Activated CD4-positive, alpha-beta T cell treated with anti-CD3 and anti-CD28 coated beads, Interleukin-2, amount 50 U/mL, for 16 hours (primary cell): ENCODE results near the gene DSCAM.

ENCODE experiments used
- DNase-seq: peaks from one replicate; pipeline ENCODE4 v3.0.0-alpha.2; 2020

Gene DSCAM

DNA sequence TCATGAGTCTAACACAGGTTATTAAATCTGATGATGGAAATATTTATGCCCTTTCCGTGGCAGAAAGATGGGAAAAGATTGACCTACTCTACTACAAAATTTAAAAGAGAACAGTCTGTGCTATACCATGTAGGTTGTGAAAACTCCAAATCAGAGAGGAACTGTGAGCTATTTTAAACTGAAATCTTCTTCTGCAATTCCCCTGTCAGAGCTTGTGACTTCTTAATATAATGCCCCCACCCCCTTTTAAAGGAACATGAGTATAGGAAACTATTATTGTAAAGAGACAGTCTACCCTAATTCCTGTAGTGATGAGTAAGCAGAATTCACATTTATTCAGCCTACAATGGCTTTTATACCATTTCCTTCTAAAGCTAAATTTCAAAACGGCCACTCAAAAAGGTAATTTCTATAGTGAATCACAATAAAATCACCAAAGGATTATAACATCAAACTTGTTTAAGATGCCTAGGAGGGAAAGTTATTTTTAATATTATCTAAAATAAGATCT, 11.7 kb downstream of the DSCAM start:
- DNase-seq: no peak

- DNase-seq: no peak
These were observed 13.8 kb downstream of the DSCAM start for GRCh38 chr21:40833184-40833583.

- no peak for DNase-seq
These were observed 14.6 kb downstream of the DSCAM start for GRCh38 chr21:40832316-40832715.

DNA sequence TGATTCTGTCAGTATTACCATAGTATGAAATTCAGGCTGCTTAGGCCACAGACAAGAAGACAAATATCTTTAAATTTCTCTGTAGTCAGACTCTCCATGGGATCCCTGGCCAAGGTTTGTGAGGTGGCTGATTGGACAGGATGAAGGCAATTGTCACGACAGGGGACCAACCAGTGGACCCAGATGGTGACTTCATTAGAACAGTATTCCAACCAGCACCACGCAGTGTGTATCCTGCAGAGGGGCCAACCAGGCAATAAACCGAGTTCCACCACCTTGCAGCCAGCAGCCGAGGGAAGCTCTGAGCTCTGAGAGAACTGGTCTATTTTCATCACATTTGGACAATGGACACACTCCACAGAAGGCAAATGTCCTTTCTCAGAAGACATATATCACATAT, 16.1 kb downstream of the DSCAM start:
- DNase-seq: no peak

- no peak for DNase-seq
These were observed 17.2 kb downstream of the DSCAM start for GRCh38 chr21:40829791-40830190.

DNA sequence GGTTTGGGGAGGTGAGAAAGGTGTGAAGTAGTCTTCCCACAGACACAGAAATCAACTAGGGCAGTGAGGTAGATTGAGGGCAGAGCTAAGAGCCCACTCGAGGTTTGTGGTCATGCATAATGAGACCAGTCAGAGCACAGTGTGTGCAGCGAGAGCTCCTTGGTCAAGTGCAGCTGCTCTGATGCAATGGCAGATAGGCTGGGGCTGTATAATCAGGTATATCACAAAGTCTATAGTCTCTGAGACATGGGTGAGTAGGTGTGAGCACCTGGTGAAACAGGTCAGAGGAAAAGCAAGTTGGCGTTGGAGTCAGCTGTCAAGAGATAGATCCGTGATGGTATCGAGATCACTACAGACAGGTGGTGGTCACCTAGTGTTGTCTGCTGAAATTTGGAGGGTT, 17.6 kb downstream of the DSCAM start:
- DNase-seq: no peak

- DNase-seq: no peak
These were observed 19.4 kb downstream of the DSCAM start for GRCh38 chr21:40827509-40827908.

DNA sequence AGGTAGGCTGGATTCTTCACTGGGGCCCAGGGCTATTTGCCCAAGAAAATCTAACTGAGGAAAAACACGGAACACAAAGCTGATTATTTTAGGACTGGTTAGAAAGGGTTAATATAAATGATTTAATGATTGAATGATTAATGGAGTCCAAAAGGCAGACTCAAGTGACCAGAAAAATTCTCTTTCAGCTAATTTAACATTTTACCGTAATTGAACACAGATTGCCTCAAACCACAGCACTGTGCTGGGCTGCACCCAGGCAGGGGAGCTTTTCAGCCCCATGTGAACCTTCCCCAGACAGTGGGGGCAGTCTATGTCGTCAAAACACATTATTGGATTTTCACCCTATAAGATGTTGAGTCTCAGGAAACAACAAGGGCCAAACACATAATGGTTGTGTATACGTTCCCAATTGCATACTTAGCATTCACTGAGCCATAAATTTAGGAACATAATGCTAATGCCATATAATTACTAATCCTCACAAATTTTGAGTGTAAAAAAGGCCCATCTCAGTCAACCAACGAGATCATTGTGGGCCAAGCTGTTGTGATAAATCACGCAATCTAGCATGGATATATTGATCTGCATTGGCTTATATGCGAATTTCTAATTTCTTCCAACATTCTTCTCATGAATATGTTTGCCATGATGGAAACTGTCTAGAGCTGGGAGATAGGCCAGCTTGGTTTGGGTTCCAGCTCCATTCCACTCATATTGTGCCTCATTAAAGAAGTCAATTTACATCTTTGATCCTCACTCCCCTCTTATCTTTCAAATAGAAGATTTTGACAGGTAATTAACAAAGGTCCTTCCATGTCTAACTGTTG, 27.7 kb downstream of the DSCAM start:
- DNase-seq: no peak

- DNase-seq: no peak
These were observed 33.0 kb downstream of the DSCAM start for GRCh38 chr21:40813918-40814317.

GRCh38 chr21:40809673-40810197, 37.2 kb downstream of the DSCAM start:
- no peak for DNase-seq

DNA sequence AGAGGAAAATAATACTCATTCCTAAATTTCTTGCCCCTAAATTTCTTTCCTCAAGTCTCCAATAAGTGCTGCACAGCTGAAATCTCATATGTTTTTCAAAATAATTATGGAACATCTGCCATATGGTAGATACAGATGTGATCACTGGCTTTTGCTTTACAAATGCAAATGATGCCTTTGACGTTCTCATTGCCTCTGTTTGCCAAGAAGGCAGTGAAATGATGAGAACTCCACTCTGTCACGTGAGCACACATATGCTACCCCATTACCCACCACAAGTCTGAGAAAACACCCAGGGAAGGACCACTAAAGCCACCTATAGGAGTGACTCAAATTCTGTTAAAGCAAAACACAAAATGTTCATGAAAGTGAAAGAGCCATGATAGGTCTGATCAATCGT, 43.9 kb downstream of the DSCAM start:
- no peak for DNase-seq

DNA sequence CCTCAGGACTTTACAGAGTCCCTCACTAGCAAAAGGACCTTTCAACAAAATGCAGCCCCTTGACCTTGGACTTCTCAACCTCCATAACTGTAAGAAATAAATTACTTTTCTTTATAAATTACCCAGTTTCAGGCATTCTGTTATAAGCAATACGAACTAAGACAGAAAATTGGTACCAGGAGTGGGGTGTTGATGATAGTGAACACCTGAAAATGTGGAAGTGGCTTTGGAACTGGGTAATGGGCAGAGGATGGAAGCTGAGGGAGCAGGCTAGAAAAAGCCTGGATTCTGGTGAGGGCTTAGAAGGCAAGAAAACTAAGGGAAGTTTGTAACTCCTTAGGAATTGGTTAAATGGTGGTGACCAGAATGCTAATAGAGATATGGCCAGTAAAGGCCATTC, 46.8 kb downstream of the DSCAM start:
- DNase-seq: no peak

DNA sequence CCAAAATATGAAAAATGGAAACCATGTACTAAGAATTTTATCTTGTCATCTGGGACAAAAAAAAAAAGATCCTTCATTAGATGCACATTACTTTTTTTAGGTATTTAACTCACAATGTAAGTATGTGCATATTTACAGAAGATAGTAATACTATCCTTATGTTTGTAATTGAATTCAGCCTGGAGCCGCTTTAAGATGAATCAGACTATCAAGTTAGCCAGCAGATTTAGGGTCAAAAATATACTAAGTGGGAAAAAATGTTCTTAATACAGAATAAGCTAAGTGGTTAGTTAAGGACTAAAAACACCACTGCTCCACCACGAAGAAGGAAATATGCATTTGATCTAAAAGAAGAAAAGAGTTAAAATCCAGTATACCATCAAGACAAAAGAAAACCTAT, 49.1 kb downstream of the DSCAM start:
- DNase-seq: no peak

DNA sequence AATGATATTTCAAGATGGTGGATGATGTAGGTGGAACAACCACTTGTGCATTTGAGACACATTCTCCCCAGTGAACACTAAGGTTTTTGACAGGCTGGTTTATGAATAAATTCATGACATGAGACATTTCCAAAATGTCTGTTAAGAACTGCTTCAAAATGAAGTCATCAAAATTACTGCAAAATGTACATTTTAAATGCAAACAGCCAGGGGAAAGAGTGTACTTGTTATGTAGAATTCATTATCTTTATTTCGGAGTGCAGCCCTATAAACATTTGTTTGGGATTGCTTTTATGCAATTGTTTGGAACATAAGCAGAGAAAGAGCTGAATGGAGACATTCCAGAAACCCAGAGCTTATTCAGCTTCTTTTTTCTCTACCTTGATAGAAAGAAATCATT, 49.5 kb downstream of the DSCAM start:
- DNase-seq: no peak

DNA sequence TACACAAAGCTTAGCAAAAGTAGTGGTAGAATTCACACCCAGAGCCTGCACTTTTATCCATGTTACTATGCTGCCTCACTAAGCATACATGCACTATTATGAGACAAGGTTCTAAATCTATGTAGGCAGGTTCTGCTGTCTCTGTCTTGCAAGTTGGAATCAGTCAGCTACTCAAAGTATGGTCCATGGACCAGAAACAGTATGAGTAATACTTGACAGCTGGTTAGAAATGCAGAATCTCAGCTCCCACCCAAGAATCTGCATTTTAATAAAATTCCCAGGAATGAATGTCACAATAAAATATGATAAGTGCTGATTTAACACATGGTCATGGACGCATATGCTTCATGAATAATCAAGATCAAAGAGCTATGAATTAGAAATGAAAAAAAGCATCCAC, 50.5 kb downstream of the DSCAM start:
- DNase-seq: no peak

DNA sequence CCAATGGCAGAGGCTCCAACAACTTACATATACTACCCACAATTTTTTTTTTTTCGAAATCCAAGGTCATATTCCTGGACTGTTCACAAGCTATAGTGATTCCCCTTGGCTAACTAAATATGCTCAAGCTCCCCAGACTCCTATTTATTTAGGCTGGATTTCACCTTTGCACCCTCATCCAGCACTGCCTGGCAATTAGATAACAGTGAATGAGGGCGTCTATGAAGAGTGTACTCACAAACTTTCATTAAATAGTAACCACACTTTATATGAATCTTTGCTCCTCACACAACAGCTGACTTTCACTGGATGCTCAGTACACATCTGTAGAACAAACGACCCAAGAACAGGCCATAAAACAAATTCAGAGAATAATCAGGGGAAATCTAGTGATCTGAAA, 51.6 kb downstream of the DSCAM start:
- DNase-seq: no peak

DNA sequence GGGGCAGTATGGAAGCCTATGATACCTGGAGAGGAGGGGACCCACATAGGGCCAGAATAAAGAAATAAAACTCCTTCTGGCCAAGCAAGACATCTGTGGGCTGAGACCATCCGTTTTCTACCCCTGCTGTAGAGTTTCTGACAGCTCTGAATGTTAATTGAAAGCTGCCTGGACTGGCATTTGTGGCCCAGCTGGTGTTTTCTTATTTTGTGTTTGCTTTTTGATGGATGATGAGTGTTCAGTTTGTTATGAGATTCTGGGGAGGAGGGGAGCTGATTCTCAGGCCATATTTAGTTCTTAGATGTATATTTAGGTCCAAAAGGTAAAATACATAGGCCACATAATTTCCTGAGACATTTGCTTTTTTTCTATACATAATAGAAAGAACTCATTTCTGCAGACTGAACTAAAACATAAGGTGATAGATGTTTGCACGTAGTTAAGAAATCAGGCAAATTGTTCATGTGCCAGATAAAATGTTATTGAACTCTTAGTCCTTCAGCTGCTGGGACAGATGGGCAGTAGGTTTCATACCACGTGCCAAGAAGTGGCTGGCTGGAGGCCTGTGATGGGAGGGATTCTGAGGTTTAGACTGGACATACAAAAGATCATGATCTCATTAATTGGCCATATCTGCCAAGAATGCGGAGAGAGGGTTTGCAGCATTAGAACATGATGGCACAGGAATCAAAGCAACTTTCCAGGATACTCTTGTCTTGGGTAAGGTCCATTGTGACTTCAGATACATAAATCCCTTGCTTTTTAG, 54.1 kb downstream of the DSCAM start:
- no peak for DNase-seq

DNA sequence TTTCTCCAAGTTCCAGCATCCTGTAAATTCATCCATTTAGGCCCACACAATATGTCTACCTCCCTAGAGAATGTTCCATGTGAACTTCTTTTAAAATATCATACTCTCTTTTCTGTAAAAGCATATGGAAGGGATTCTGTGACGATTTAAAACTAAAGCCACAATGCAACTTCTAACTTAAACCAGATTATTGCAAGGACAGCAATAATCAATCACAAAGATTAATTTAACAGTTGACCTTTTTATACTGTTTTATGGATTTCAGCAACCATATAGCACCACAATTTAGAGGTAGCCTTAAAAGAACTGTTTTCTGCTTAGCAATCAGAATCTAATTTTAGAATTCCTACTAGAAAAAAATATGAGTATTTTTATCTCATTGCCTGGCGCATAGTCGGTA, 58.3 kb downstream of the DSCAM start:
- DNase-seq: no peak

DNA sequence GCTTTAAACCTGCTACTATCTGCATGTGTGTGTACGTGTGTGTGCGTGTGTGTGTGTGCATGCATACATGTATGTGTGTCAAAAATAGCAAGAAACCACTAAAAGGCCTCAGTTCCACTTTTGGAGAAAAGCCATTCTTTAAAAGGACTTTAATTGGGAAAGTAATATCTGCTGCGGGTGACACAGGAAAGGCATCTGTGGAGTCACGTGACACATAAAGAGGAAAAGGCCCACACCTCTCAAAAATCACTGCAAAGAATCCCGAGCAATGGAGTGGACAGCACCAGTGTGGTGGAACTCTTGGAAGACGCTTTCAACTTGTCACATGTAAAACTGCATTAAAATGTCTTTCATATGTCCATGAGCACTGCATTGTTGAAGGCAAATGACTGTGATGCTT, 63.6 kb downstream of the DSCAM start:
- no peak for DNase-seq

DNA sequence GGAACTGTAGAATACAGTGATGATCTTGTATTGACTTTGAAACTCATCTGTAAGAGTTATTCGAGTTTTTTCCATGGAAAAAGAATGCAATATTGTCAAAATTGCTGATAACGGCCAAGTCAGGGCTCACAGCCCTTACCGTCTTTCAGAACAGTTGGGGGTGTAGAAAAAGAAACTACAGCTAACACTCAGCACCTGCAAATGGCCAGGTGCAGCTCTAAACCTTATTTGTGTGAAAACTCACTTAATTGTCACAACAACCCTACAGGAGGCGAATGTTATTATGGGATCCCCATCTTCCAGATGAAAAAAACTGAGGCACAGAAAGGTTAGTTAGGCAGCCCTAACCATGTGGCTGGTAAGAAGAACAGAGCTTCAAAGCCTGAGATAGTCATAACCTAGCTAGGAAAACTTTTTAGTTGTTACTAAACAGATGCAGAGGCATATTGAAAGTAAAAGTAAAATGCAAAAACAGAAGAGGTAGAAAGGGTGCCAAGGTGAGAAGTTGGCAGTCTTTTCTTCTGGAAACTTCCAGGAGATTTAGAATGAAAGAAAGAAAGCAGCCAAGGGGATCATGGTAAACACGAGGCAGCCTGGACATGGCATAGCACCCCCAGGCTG, 76.4 kb downstream of the DSCAM start:
- DNase-seq: no peak

DNA sequence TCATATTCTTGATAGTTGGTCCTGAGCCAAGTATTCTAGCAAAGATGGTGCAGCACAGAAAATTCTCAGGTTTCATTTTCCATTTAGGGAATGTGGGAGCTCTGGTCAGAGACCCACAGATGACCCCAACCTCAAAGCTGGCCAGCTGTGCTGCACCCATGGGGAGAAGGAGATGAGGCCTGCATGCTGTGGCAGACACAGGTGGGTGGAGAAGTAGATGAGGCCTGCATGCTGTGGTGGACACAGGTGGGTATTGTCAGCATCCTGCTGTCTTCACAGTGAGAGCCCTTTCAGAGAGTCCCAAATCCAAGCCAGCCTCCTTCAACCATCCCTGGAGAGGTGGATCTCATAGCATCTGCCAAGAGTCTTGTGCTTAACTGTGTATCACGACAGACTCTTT, 77.7 kb downstream of the DSCAM start:
- no peak for DNase-seq

- DNase-seq: no peak
These were observed 78.9 kb downstream of the DSCAM start for GRCh38 chr21:40768056-40768455.

- DNase-seq: no peak
These were observed 80.6 kb downstream of the DSCAM start for GRCh38 chr21:40766381-40766780.

DNA sequence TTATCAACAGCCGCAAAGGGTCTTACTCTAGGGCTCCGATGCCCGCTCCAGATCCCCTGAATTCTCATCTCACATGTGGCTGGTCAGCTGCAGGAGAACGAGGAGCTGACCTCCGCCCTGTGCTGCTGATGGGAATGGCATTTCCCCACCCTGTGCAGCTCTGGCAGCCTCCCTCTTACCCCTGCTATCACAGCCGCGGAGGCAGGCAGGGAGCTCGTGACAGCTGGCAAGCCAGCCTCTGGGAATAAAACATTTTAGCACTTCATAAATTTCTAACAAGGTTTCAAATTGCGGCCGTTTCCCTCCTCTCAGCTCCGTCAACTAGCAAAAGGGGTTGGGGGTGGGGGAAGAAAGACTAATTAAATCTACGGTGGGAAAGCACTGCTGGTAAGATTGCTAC, 81.1 kb downstream of the DSCAM start:
- DNase-seq: no peak
